HepG2 (cell line): Measurements from ENCODE around the gene PIM3.

Experiments used
- DPF2 ChIP-seq: sonication (generic); formaldehyde crosslinking; IDR thresholded peaks from 2 replicates; pipeline ENCODE4 v1.4.0; 2020; ENCODE audit warnings: mild to moderate bottlenecking, low read depth, missing genetic modification reagents, borderline replicate concordance
- EP300 ChIP-seq, 3 experiments: sonication (generic) in 1 of 3; formaldehyde crosslinking in 1 of 3; IDR thresholded peaks; 2 replicates each; pipeline versions ENCODE4 v1.5.1 to v1.6.1; 2011 to 2020; ENCODE audit warnings: low read depth in 2 of 3, low read length in 2 of 3, borderline replicate concordance in 1 of 3, improper control_type of control experiment in 1 of 3, mild to moderate bottlenecking in 1 of 3, missing genetic modification reagents in 1 of 3, moderate library complexity in 1 of 3
- IRF1 ChIP-seq: sonication (generic); formaldehyde crosslinking; IDR thresholded peaks from 2 replicates; pipeline ENCODE4 v1.4.0; 2020; ENCODE audit warnings: low read depth, mild to moderate bottlenecking, missing genetic modification reagents
- MAX ChIP-seq: IDR thresholded peaks from 2 replicates; pipeline ENCODE4 v1.6.1; 2012; ENCODE audit warnings: inconsistent platforms
- ZBTB21 ChIP-seq: sonication (generic); formaldehyde crosslinking; IDR thresholded peaks from 2 replicates; pipeline ENCODE4 v1.4.0; 2020; ENCODE audit warnings: missing genetic modification reagents
- ZNF512B ChIP-seq: sonication (generic); formaldehyde crosslinking; IDR thresholded peaks from 2 replicates; pipeline ENCODE4 v1.5.1; 2020; ENCODE audit warnings: missing genetic modification reagents, mild to moderate bottlenecking, borderline replicate concordance

GRCh38 chr22:49953680-49954344 is 6.8 kb upstream of the PIM3 start:
- TF ChIP-seq MAX (no peak), EP300 (IDR thresholded peaks at IDR 0.05; ENCODE audit: low read depth in 2 of 2, low read length in 2 of 2) (no peak), EP300 (CRISPR knock-in tag; IDR thresholded peaks at IDR 0.05; ENCODE audit: borderline replicate concordance) (no peak), ZNF512B (no peak), DPF2 (CRISPR knock-in tag) (no peak), ZBTB21 (CRISPR knock-in tag) (no peak), IRF1 (CRISPR knock-in tag) (no peak)
